SKM-1 treated with dmso at 0.1 percent for 144 hours (cell line): Measurements from ENCODE around the gene NANS.
"Not testable (repeated sequence)": the region's sequence is repeated elsewhere in the genome, so short reads cannot be mapped to it uniquely, and the experiment has no call there.

ENCODE experiments used
- DNase-seq: peaks from one replicate; lab custom pipeline; 2025; ENCODE audit not compliant: unreplicated experiment; lab: John Stamatoyannopoulos, UW

NANS gene

GRCh38 chr9:98075332-98075805 is 18.8 kb downstream of the NANS start:
- no peak for DNase-seq

GRCh38 chr9:98076514-98076890 is 20.0 kb downstream of the NANS start:
- DNase-seq: not testable (repeated sequence)

GRCh38 chr9:98078895-98079294 is 22.4 kb downstream of the NANS start:
- no peak for DNase-seq

GRCh38 chr9:98080326-98080725 is 23.8 kb downstream of the NANS start:
- no peak for DNase-seq

- DNase-seq: no peak
Measured at GRCh38 chr9:98080780-98081179, 24.2 kb downstream of the NANS start.

GRCh38 chr9:98081477-98082219 is 25.1 kb downstream of the NANS start:
- DNase-seq: no peak

GRCh38 chr9:98083061-98083501 is 26.5 kb downstream of the NANS start:
- DNase-seq: no peak

- DNase-seq: no peak
Measured at GRCh38 chr9:98083566-98084183, 27.1 kb downstream of the NANS start.

- DNase-seq: no peak
Measured at GRCh38 chr9:98084396-98084795, 27.9 kb downstream of the NANS start.

GRCh38 chr9:98085058-98085457 is 28.5 kb downstream of the NANS start:
- no peak for DNase-seq

- no peak for DNase-seq
Measured at GRCh38 chr9:98085944-98086343, 29.4 kb downstream of the NANS start.

GRCh38 chr9:98086461-98086860 is 29.9 kb downstream of the NANS start:
- no peak for DNase-seq

- no peak for DNase-seq
Measured at GRCh38 chr9:98087420-98088354, 31.2 kb downstream of the NANS start.

- not testable (repeated sequence) for DNase-seq
Measured at GRCh38 chr9:98090674-98091073, 34.1 kb downstream of the NANS start.

GRCh38 chr9:98091735-98092612 is 35.4 kb downstream of the NANS start:
- no peak for DNase-seq

- no peak for DNase-seq
Measured at GRCh38 chr9:98092613-98092931, 36.0 kb downstream of the NANS start.

GRCh38 chr9:98094316-98094715 is 37.8 kb downstream of the NANS start:
- DNase-seq: no peak

GRCh38 chr9:98094851-98095250 is 38.3 kb downstream of the NANS start:
- no peak for DNase-seq

GRCh38 chr9:98095401-98095800 is 38.9 kb downstream of the NANS start:
- no peak for DNase-seq

GRCh38 chr9:98096091-98096490 is 39.6 kb downstream of the NANS start:
- no peak for DNase-seq

- no peak for DNase-seq
Measured at GRCh38 chr9:98097836-98098235, 41.3 kb downstream of the NANS start.
